Gastrocnemius medialis (tissue), 4 donors: Measurements from ENCODE around the gene ACSL1.

ENCODE experiments used
- POLR2A ChIP-seq, 2 donors: fragments of 450-650 bp; IDR thresholded peaks; one replicate each; pipeline ENCODE4 v1.6.1; 2017; ENCODE audit warnings: antibody characterized with exemption in 2 of 2, mild to moderate bottlenecking in 2 of 2, moderate library complexity in 2 of 2
- TF ChIP-seq, protein P1 (sequence below), 5 experiments: fragments of 450-650 bp in 3 of 5; fragments of 200-600 bp in 2 of 5; sonication (generic) in 2 of 5; IDR thresholded peaks in 4 of 5; conservative IDR thresholded peaks in 1 of 5; 1 replicate in 4 of 5; 2 replicates in 1 of 5; pipeline ENCODE4 v1.5.1; 2016 to 2019; ENCODE audit warnings: antibody characterized with exemption in 5 of 5, mild to moderate bottlenecking in 3 of 5, moderate library complexity in 3 of 5

DNA sequence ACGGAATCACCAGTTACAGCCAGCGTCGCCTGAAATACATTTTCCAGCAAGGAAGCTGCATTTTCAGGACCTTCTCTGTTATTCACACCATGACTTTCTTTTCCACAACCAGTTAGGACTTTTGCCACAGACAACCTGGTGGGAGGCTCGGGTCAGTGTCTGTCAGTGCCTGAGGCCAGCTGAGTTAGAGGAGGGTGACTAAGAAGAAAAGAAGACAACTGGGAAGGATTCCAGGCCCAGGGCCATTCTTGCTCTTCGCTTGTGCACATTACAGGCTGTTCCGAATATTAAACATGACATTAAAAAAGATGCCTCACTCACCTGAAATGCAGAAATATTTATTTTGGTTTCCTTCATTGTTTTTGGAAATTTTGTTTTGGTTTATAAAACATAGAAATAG, 70.5 kb downstream of the ACSL1 start:
- TF ChIP-seq, protein P1, sequence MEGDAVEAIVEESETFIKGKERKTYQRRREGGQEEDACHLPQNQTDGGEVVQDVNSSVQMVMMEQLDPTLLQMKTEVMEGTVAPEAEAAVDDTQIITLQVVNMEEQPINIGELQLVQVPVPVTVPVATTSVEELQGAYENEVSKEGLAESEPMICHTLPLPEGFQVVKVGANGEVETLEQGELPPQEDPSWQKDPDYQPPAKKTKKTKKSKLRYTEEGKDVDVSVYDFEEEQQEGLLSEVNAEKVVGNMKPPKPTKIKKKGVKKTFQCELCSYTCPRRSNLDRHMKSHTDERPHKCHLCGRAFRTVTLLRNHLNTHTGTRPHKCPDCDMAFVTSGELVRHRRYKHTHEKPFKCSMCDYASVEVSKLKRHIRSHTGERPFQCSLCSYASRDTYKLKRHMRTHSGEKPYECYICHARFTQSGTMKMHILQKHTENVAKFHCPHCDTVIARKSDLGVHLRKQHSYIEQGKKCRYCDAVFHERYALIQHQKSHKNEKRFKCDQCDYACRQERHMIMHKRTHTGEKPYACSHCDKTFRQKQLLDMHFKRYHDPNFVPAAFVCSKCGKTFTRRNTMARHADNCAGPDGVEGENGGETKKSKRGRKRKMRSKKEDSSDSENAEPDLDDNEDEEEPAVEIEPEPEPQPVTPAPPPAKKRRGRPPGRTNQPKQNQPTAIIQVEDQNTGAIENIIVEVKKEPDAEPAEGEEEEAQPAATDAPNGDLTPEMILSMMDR (IDR thresholded peaks at IDR 0.05 in 4 of 5, conservative IDR thresholded peaks at IDR 0.05 in 1 of 5): no peak
- no peak for TF ChIP-seq POLR2A (IDR thresholded peaks at IDR 0.05)
